Measurements from ENCODE around the gene PARD3B. TPM values are rescaled to one million over a fixed set of nuclear protein-coding genes. Genes with fewer than 3 reads are reported as not detected.

The PARD3B gene
- total RNA-seq, 1 donor from 2014 or later = 16.4 TPM

DNA sequence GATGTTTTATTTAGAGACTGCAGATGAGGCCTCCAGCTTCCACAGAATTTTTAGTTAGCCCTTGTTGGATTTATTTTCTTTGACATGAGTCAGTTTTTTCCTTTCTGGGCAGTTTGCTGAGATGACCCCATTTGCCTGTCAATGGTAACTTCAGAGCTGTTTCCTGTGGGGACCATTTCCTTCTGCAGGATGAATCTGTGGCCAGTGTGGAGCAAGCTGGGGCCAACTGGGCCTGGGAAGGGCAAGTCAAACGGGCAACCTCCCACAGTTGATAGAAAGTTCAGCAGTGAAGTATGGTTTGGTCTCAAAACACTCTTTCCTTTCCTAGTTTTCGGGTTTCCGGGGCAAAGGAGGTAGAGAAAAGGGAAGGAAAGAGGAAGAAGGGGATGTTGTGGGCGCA, 845.6 kb downstream of the PARD3B start:
- DNase-seq (ENCODE audit: low read depth) = no peak

DNA sequence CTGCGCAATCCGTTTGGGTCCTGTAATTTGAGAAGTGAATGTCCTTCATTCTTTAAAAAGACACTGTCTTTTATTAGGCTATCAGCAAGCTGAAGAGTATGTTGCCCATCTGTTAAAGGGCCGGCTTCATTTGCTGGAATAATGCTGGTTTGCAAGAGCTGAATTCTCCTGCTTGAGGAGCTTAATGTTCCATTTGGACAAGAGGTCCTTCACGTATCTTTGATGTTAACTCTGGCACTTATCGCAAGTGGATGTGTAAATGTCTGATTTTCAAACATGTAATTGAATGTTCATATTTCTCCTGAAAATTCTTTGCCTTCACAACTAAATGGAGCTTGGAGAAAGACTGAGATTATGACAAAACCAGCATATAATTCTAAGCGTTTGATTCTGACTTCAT, 856.2 kb downstream of the PARD3B start:
- no peak for DNase-seq (ENCODE audit: low read depth)

DNA sequence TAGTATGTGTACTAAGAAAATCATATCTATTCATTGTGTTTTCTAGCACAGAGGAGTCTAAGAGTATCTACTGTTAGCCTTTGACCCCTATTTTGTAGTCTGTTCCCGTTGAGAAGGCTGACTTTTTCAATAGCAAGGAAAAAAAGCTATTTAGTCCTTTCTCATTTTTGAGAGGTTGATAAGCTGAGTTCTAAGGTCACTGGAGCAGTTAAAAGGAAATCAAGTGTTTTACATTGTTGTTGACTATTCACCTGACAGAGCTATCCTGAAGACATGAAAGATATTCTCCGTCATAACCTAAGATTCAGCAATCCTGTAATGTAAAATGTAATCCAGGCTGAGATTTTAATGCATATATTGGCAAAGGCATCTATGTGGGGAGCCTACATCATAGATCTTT, 856.7 kb downstream of the PARD3B start:
- no peak for DNase-seq (ENCODE audit: low read depth)

DNA sequence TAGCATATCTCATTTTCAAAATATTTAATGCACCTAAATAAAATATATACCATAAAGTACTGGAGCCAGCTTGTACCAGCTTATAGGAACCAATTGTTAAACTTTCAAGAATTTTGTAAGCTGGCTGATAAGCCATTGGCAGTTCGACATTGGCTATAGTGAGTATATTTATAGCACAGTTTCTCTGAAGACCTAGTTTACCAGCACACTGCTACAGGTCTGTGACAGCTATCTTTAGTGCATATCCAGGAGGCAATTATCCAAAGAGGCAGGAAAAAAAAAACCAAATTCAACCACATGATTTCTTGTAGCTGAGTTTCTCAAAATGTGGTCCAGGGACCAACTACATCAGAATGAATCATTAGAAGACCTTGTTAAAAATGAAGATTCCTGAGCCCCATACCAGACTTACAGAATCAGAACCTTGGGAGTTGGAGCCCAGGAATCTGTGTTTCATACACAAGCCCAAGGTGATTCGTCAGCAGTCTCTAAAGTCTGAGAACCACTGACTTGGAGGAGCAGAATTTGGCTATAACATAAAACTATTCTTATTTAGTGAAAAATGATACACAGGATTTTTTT, 858.1 kb downstream of the PARD3B start:
- DNase-seq (ENCODE audit: low read depth) = no peak

DNA sequence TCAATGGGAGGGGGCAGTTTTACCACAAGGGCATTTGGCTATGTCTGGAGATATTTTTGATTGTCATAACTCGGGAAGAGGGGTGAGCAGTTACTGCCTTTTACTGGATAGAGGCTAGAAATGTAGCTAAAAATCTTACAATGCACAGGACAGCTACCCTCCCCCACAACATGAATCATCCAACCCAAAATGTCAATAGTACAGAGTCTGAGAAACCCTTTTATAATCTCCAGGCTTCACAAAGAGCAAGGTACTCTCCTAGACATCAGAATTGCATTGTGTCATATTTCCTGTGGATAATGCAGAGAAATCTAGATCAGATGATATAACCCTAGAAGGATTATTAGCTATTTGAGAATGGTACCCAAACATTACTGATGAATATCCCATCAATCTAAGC, 859.9 kb downstream of the PARD3B start:
- DNase-seq (ENCODE audit: low read depth) = no peak

DNA sequence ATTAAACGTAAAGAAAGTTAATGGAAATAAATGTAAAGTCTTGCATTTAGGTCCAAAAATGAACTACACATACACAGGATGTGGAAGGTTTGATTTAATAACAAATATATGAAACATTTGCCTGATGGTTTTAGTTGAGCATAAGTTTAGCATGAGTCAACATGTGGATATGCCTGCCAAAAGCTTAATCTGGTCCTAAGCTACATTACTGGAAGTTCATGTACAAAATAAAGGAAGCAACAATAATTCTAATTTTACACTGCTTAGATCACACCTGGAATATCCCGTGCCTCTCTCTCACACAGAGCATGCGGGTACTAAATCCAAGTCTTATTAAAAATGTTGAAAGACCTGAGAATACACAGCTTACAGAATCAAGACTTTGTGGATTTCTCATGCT, 860.5 kb downstream of the PARD3B start:
- no peak for DNase-seq (ENCODE audit: low read depth)

DNA sequence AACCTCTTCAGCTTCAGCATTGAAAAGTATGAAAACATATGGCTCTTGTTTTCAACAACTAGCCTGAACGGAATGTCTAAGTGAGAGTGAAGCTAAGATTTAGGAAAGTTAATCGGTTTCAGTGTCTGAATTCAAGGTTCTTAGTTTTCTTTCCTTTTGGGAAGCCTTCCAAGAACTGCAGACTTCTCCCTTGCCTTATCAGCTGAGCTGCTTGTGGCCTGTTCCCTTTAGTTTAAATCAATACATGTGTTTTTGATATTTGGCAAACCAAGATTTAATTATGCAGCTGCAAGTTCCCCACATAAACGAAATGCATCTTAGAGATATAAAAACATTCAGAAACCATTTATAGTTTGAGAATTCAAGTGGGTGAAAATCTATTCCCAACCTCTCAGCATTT, 862.7 kb downstream of the PARD3B start:
- no peak for DNase-seq (ENCODE audit: low read depth)

DNA sequence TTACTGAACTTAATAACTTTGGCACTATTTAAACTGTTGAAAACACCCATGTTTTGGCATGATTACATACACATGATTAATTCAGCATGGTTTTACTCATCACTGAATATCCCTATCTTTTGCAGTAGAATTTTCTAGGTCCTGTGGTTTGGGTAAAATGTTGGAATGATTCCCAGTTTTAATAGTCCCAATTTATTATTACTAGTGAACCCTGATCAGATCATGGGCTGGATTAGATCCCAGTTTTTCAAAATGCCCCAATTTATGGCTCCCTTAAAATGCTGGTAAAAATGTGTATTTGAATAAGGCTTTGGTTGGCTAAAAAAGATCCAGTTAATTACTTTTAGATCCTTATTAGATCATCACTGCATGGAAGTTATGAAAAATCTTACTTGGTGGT, 863.4 kb downstream of the PARD3B start:
- no peak for DNase-seq (ENCODE audit: low read depth)

DNA sequence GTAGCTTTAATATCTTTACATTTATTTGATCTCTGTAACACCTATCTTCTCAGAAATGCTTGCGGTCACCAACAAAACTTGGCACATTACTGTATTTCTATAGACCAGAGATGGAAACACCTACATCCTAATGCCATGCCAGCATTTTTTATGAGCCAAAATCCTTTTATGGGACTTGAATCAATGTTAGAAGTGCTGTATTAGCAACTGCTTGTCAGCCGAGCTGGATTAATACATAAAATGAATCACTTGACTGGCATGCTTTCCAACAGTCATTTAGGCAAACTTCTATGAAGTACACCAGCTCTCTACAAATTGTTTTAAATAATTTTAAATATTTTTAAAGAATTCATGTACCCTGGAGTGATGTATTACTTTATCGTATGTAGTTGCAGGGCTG, 864.1 kb downstream of the PARD3B start:
- DNase-seq (ENCODE audit: low read depth) = no peak

DNA sequence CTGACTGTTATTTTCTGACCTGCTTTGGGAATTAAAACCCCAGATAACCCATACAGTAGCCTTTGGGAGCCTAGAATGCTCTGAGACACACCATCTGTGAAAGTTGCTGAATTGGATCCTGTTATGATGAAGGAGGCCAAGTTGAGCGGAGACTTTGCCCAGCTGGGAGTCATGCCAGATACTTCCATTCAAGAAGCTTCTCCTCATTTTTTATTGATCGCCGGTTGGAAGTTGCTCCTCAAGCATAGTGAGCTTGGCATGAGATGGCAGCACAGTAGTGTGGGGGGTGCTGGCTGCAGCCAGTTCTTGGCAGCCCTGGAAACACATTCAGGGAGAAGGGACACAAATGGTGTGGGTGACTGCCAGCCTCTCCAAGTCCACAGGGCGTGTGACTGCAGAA, 866.3 kb downstream of the PARD3B start:
- no peak for DNase-seq (ENCODE audit: low read depth)

DNA sequence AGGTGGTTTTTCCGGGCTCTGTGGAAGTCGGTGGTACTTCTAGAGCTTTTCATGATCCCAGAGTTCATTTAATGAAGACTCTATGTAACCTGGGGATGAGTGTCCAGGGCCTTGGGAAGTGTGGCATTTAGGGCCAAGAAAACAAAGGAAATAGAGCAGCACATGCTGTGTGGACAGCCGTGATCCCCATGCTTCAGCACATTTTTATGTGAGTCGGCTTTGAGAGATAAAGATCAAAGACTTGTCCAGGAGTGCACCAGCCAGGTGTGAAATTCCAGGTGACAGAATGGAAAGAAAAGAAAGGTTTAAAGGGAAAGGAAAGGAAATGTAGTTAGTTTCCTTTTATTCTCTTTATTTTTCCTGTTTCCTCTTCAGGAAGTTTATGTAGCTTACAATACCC, 879.1 kb downstream of the PARD3B start:
- no peak for DNase-seq (ENCODE audit: low read depth)

DNA sequence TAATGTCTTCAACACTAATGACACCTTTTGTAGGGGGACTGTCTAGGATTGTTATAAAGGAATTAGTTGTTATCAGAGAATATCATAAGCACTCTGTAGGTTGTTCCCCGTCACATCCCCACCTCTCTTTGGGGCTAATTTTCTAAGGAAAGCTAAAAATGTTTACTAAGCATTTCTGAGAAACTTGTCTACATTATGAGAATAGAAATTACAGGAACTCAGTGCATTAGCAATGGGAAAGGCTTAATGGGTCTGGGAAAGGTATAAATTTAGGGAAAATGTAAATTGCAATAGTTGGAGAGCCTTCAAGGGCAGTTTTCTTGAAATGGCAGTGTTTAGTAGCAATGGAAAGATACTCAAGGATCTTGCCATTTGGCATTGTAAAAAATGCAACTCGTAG, 879.8 kb downstream of the PARD3B start:
- DNase-seq (ENCODE audit: low read depth) = no peak

DNA sequence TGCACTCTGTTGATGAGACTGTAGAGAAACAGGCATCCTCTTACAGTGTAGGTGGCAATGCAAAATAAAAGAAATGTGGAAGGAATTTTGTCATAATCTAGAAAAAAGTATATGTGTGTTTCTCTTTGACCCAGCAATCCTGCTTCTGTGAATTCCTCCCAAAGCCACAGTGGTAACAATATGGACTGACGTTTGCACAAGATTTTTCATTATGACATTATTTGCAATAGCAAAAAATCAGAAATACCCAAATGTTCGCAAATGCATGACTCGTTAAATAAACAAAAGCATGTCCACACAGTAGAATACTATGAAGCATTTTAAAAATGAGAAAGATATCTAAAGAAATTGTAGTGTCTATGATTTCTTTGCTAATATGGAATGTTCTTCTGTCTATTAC, 881.8 kb downstream of the PARD3B start:
- DNase-seq (ENCODE audit: low read depth) = no peak

DNA sequence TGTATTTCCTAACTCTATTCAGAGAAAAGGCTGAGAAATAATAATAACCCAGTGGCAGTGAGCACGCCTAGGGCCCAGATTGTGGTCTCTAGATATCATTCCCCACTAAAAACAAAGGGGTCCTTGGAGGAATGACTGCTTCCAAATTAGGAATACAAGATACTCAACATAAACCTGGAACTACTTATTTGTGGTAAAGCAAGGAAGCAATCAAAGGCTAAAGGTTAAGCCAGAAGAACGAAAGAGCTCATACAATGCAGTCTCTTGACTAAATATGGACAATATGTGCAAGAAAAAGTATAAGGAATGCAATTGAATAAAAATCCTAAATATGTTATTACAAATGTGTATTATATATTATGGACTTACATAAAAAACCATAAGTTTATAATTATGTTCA, 883.5 kb downstream of the PARD3B start:
- no peak for DNase-seq (ENCODE audit: low read depth)

DNA sequence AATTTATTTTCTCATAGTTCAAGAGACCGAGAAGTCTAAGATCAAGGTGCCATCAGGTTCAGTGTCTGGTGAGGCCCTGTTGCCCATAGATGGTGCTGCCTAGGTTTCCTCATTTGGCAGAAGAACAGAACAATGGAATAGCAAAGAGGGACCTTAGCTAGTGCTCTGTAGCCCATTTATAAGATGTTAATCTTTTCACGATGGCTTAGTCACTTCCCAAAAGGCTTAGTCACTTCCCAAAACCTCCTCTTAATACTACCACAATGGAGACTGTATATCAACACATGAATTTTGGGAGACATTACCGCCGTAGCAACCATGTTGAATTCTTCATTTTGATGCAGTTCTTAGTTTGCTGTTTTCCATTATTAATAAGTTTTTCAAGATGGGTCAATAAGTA, 890.7 kb downstream of the PARD3B start:
- DNase-seq (ENCODE audit: low read depth) = peak; percentile 7

DNA sequence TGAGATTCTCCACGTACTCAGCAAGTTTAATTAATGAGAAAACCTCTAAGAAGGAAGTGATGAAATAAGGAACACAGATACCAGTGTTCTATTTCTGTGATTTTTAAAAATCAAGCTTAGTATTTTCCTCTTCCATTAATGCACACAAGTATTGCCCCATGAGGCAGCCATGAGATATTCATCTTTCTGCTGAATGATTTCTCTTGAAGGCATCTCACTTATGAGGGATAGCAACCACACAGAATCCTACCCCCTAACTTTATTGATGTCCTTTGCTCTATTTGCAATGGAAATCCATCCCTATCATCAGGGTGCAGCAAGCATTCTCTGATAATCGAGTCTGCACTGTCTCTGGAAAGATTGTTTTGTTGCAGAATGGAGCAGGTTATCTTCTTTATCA, 893.0 kb downstream of the PARD3B start:
- DNase-seq (ENCODE audit: low read depth) = no peak

DNA sequence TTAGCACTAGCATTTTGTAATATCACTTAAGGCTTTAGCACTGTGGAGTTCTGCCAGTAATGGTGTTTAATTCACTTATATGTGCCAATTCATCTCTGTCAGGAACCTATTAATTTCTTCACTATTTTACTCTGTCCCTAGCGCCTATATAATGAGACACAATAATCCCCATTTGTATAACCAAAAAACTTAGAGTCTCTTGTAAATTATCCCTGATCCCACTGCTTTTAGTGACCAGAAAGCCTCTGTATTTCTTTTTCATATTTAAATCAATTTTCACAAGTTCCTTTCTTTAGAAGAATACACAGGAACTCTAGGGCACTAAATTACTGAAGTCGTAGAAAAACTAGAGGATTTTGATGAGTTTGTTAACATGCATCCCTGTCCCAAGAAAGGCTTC, 894.3 kb downstream of the PARD3B start:
- no peak for DNase-seq (ENCODE audit: low read depth)

DNA sequence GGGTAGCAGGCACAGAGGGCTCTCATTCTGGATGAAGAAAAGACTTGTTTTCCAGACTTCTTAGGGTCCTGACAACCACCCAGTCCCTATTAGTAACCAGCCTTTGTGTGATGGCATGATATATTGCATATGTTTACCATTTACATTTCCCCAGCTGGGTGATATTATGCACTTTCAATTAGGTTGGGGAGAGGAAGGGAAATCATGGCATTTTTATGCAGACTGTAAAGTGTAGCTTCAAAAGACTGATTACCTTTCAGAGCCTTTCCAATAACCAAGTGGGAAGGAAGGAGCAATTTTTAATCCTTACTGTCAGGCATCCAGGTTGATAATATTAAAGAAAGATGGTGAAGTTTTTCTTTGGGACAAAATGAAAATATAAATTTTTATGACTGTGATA, 896.2 kb downstream of the PARD3B start:
- no peak for DNase-seq (ENCODE audit: low read depth)

DNA sequence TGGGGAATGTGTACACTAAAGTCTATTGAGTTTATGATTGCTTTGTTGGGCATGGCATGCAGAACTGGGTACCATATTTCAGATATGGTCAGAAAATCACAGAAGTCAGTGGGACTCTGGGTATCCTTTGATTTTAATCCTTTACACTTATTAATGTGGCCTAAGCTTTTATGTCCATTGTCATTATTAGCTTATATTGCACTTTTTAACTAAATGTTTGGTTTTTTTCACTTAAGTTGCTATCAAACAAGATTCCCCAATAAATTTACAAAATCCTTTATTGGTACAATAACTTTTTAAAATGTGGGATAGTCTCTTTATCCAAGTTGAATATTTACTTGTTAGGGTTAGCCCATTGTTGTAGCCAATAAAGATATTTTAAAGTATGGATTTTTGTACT, 902.9 kb downstream of the PARD3B start:
- no peak for DNase-seq (ENCODE audit: low read depth)

DNA sequence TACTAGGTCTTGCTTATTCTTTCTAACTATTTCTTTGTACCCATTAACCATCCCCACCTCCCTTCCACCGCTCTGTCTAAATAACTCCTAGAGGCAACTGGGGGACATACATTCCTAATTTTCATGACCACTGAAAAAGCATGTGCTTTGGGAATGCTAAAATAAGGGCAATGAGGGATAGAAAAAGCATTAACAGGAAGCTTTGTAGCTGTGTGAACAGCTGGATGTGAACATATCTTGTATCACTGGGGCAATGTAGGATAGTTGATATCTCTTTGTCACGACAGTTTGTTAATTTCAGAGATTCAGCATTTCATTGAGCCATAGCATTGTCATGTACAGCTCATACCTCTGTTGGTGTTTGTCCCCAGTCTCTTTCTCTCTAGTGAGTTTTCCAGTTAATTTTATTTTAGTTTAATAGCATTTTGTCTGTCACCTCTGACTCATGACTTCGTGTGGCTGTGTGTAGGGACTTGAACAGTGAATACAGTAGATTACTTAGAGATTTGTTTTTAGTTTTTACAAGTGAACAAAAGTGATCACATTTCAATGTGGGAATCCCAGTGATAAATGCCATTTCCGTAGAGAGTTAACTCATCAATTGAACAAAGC, 906.7 kb downstream of the PARD3B start:
- no peak for DNase-seq (ENCODE audit: low read depth)

DNA sequence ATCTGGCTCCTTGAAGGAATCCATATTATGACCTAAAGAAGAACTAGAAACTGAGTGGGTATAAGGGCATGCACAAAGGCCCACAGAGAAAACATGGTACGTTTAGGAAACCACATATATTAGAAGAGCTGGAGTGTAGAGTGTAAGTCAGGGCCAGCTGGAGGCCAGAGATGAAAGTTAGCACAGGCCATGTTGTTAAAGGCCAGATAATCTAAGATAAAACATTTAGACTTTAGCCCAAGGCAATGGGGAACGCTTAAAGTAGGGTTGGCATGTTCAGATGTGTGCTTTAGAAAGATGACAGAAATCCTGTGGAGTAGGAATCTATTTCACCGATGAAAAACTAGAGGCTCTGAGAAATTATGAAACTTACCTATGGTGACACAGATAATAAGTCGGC, 907.9 kb downstream of the PARD3B start:
- DNase-seq (ENCODE audit: low read depth) = no peak

DNA sequence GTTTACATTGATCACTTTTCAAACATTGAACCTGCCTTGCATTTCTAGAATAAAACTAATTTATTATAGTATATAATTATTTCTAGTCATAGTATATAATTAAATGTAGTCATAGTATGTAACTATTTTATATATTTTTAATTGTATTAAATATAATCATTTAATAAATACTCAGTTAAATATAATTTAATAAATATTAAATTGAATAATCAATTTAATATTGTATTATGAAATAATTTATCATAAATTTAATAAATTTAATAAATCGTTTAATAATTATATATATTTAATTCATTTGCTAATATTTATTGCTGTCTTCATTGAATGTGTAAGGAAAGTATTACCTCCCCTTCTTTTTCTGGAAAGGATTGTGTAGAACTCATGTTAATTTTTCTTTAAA, 911.4 kb downstream of the PARD3B start:
- no peak for DNase-seq (ENCODE audit: low read depth)

DNA sequence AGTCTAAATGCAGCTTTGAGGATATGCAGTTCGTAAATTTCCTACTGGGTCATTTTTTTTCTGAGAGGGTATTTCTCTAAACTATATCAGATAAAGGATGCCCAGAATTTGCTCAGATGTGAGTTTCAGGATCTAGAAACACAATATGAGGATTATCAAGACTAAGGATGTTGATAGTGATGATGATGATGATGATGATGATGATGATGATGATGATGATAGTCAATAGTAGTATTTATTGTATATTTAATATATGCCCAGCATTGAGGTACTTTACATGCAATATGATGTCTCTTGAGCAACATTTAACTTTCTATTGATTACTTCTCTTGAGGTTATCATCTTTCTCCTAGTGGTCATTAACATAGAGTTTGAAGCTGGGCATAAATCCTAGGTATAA, 914.9 kb downstream of the PARD3B start:
- no peak for DNase-seq (ENCODE audit: low read depth)

DNA sequence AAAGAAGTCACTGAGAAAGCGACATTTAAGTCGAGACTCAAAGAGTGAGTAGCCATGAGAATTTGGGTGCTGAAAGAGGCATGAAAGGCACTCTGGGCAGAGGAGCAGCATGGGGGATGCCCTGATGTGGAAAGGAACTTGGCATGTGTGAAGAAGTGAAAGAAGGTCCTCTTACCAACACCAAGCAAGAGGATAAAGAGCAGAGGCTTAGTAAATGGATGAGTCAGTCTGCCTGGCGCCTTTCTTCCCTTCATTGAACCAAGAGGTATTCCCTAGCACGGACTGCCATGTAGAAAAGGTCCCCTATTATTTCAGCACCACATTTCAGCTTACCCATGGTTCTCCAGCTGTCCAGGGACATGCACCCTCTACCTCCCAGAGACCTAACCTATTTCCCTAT, 915.9 kb downstream of the PARD3B start:
- DNase-seq (ENCODE audit: low read depth) = peak; percentile 3
